HEK293 (cell line): ENCODE measurements around the gene HIPK4.

Experiments
- CTCF ChIA-PET: fragments of 350-600 bp; formaldehyde crosslinking; extraction: SDS; loops from one replicate; lab custom pipeline; 2021; ENCODE audit warnings: antibody characterized with exemption; lab: Yijun Ruan, JAX
- POLR2A ChIA-PET: fragments of 300-600 bp; formaldehyde crosslinking; extraction: SDS; loops from one replicate; lab custom pipeline; 2020; ENCODE audit warnings: antibody characterized with exemption, inconsistent platforms; lab: Yijun Ruan, JAX
- H3K27ac ChIP-seq: fragments of 200-500 bp; sonication (Bioruptor generic); 2 replicates; pipeline ENCODE4 v1.5.1; 2014; ENCODE audit warnings: low read depth, low read length, control low read depth, inconsistent platforms; ENCODE audit errors: extremely low read depth
- H3K36me3 ChIP-seq, 2 experiments: fragments of 200-500 bp in 1 of 2; sonication (Bioruptor generic) in 1 of 2; 1 replicate in 1 of 2; 2 replicates in 1 of 2; pipeline ENCODE4 v1.5.1; 2014 to 2017; ENCODE audit warnings: inconsistent platforms in 2 of 2, low read length in 2 of 2; ENCODE audit not compliant: control insufficient read depth in 2 of 2, insufficient read depth in 1 of 2
- H3K4me1 ChIP-seq: fragments of 200-500 bp; sonication (Bioruptor generic); 2 replicates; pipeline ENCODE4 v1.5.1; 2014; ENCODE audit warnings: mild to moderate bottlenecking, low read length, inconsistent platforms; ENCODE audit not compliant: control insufficient read depth, insufficient read depth
- H3K4me3 ChIP-seq: 2 replicates; pipeline ENCODE4 v1.5.1; 2011; ENCODE audit warnings: low read depth, mild to moderate bottlenecking, control low read depth, low read length, moderate library complexity
- H3K9me3 ChIP-seq: fragments of 200-500 bp; sonication (Bioruptor generic); 2 replicates; pipeline ENCODE4 v1.5.1; 2014; ENCODE audit warnings: low read depth, low read length, inconsistent platforms; ENCODE audit not compliant: control insufficient read depth, insufficient read depth
- BCL11A ChIP-seq: fragments of 450-650 bp; formaldehyde crosslinking; IDR thresholded peaks from 2 replicates; pipeline ENCODE4 v1.5.1; 2016; ENCODE audit warnings: low read depth, missing biosample characterization, missing genetic modification characterization
- PRDM1 ChIP-seq: fragments of 450-650 bp; formaldehyde crosslinking; IDR thresholded peaks from 2 replicates; pipeline ENCODE4; 2016; ENCODE audit warnings: missing biosample characterization, missing genetic modification characterization
- ZNF169 ChIP-seq: fragments of 450-650 bp; formaldehyde crosslinking; IDR thresholded peaks from 2 replicates; pipeline ENCODE4 v1.5.1; 2016; ENCODE audit warnings: missing biosample characterization, missing genetic modification characterization
- ZNF24 ChIP-seq: fragments of 450-650 bp; formaldehyde crosslinking; IDR thresholded peaks from 2 replicates; pipeline ENCODE4 v1.5.1; 2016; ENCODE audit warnings: missing biosample characterization, missing genetic modification characterization
- ZNF302 ChIP-seq: fragments of 450-650 bp; formaldehyde crosslinking; IDR thresholded peaks from 2 replicates; pipeline ENCODE4 v1.5.1; 2016; ENCODE audit warnings: missing biosample characterization, missing genetic modification characterization, low read depth
- ZNF549 ChIP-seq: fragments of 450-650 bp; IDR thresholded peaks from 2 replicates; pipeline ENCODE4 v1.5.1; 2018; ENCODE audit warnings: missing biosample characterization, missing genetic modification characterization, mild to moderate bottlenecking, inconsistent platforms, moderate library complexity
- ZNF600 ChIP-seq: fragments of 450-650 bp; formaldehyde crosslinking; IDR thresholded peaks from 2 replicates; pipeline ENCODE4 v1.5.1; 2016; ENCODE audit warnings: missing biosample characterization, missing genetic modification characterization
- ZNF654 ChIP-seq: fragments of 450-650 bp; formaldehyde crosslinking; IDR thresholded peaks from 2 replicates; pipeline ENCODE4 v1.5.1; 2016; ENCODE audit warnings: low read depth, missing biosample characterization, missing genetic modification characterization
- TF ChIP-seq, protein P1 (sequence below): fragments of 450-650 bp; formaldehyde crosslinking; IDR thresholded peaks from 2 replicates; pipeline ENCODE4 v1.5.1; 2016; ENCODE audit warnings: missing biosample characterization, missing genetic modification characterization
- TF ChIP-seq, protein P2 (sequence below): fragments of 450-650 bp; formaldehyde crosslinking; IDR thresholded peaks from 2 replicates; pipeline ENCODE4 v1.5.1; 2016; ENCODE audit warnings: missing biosample characterization, missing genetic modification characterization
- TF ChIP-seq, protein P3 (sequence below): fragments of 450-650 bp; formaldehyde crosslinking; IDR thresholded peaks from 2 replicates; pipeline ENCODE4 v1.5.1; 2016; ENCODE audit warnings: missing biosample characterization, missing genetic modification characterization, borderline replicate concordance
- TF ChIP-seq, protein P4 (sequence below): fragments of 450-650 bp; formaldehyde crosslinking; IDR thresholded peaks from 2 replicates; pipeline ENCODE4 v1.5.1; 2016; ENCODE audit warnings: missing biosample characterization, missing genetic modification characterization
- TF ChIP-seq, protein P5 (sequence below): fragments of 450-650 bp; formaldehyde crosslinking; IDR thresholded peaks from 2 replicates; pipeline ENCODE4 v1.5.1; 2016; ENCODE audit warnings: missing biosample characterization, missing genetic modification characterization
- TF ChIP-seq, protein P6 (sequence below): fragments of 450-650 bp; formaldehyde crosslinking; IDR thresholded peaks from 2 replicates; pipeline ENCODE4 v1.5.1; 2016; ENCODE audit warnings: missing biosample characterization, missing genetic modification characterization

HIPK4 gene

DNA sequence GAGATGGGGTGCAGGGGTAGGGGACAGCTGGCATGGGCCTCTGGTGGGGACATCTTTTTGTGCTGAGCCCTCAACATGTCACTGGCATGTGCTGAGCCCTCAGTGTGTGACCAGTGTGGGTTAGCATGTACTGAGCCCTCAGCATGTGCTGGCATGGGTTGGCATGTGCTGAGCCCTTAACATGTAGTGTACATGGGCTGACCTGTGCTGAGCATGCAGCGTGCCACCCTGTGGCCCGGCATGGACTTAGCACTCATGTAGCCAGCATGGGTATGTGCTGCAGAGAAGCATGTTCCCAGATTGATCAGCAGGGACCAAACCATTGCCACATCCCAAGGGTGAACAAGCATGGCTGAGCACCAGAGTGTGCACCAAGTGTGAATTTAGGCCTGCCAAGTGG, 11.5 kb downstream of the HIPK4 start:
- ChIA-PET CTCF (no interaction called here), POLR2A (no interaction called here)

DNA sequence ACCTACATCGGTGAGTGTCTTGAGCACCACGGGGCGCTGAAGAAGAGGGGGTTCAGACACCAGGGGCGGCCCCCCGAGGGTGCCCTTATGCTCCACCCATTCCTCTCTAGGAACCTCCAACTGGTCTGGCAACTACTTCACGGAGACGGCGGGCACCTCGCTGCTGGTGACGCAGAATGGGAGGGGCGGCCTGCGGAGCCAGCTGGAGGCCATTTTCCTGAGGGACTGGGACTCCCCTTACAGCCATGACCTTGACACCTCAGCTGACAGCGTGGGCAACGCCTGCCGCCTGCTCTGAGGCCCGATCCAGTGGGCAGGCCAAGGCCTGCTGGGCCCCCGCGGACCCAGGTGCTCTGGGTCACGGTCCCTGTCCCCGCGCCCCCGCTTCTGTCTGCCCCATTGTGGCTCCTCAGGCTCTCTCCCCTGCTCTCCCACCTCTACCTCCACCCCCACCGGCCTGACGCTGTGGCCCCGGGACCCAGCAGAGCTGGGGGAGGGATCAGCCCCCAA, 12.1 kb downstream of the HIPK4 start:
- peaks cover 29 to 47% of the 10 kb centered on the region in 2 experiments for H3K36me3 ChIP-seq
- no peaks in the 10 kb centered on the region for H3K4me1 ChIP-seq
- H3K9me3 ChIP-seq = no peaks in the 10 kb centered on the region
- POLR2A ChIA-PET = no interaction called here
- no peak overlapping the region for H3K27ac ChIP-seq
- no peak overlapping the region for H3K4me3 ChIP-seq
- CTCF ChIA-PET = no interaction called here
- no peak for TF ChIP-seq ZNF654 (tag by site-specific recombination)
- TF ChIP-seq ZNF549 = no peak
- TF ChIP-seq, protein P1, sequence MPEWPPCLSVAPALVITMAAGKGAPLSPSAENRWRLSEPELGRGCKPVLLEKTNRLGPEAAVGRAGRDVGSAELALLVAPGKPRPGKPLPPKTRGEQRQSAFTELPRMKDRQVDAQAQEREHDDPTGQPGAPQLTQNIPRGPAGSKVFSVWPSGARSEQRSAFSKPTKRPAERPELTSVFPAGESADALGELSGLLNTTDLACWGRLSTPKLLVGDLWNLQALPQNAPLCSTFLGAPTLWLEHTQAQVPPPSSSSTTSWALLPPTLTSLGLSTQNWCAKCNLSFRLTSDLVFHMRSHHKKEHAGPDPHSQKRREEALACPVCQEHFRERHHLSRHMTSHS (tag by site-specific recombination) = no peak
- TF ChIP-seq ZNF24 (tag by site-specific recombination) = no peak
- no peak for TF ChIP-seq ZNF169
- no peak for TF ChIP-seq ZNF600 (tag by site-specific recombination)
- TF ChIP-seq, protein P2, sequence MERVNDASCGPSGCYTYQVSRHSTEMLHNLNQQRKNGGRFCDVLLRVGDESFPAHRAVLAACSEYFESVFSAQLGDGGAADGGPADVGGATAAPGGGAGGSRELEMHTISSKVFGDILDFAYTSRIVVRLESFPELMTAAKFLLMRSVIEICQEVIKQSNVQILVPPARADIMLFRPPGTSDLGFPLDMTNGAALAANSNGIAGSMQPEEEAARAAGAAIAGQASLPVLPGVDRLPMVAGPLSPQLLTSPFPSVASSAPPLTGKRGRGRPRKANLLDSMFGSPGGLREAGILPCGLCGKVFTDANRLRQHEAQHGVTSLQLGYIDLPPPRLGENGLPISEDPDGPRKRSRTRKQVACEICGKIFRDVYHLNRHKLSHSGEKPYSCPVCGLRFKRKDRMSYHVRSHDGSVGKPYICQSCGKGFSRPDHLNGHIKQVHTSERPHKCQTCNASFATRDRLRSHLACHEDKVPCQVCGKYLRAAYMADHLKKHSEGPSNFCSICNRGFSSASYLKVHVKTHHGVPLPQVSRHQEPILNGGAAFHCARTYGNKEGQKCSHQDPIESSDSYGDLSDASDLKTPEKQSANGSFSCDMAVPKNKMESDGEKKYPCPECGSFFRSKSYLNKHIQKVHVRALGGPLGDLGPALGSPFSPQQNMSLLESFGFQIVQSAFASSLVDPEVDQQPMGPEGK (tag by site-specific recombination) = peak; percentile 35; the same call in 1 of the 2 replicates

More for the DNA sequence above, 11.5 kb downstream of the HIPK4 start:
- Histone ChIP-seq H3K27ac (no peak overlapping the region), H3K9me3 (no peaks in the 10 kb centered on the region), H3K4me1 (no peaks in the 10 kb centered on the region), H3K36me3 (peaks cover 23 to 44% of the 10 kb centered on the region in 2 experiments), H3K4me3 (no peak overlapping the region)
- TF ChIP-seq, protein P3, sequence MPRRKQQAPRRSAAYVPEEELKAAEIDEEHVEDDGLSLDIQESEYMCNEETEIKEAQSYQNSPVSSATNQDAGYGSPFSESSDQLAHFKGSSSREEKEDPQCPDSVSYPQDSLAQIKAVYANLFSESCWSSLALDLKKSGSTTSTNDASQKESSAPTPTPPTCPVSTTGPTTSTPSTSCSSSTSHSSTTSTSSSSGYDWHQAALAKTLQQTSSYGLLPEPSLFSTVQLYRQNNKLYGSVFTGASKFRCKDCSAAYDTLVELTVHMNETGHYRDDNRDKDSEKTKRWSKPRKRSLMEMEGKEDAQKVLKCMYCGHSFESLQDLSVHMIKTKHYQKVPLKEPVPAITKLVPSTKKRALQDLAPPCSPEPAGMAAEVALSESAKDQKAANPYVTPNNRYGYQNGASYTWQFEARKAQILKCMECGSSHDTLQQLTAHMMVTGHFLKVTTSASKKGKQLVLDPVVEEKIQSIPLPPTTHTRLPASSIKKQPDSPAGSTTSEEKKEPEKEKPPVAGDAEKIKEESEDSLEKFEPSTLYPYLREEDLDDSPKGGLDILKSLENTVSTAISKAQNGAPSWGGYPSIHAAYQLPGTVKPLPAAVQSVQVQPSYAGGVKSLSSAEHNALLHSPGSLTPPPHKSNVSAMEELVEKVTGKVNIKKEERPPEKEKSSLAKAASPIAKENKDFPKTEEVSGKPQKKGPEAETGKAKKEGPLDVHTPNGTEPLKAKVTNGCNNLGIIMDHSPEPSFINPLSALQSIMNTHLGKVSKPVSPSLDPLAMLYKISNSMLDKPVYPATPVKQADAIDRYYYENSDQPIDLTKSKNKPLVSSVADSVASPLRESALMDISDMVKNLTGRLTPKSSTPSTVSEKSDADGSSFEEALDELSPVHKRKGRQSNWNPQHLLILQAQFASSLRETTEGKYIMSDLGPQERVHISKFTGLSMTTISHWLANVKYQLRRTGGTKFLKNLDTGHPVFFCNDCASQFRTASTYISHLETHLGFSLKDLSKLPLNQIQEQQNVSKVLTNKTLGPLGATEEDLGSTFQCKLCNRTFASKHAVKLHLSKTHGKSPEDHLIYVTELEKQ (tag by site-specific recombination) = no peak
- TF ChIP-seq, protein P4, sequence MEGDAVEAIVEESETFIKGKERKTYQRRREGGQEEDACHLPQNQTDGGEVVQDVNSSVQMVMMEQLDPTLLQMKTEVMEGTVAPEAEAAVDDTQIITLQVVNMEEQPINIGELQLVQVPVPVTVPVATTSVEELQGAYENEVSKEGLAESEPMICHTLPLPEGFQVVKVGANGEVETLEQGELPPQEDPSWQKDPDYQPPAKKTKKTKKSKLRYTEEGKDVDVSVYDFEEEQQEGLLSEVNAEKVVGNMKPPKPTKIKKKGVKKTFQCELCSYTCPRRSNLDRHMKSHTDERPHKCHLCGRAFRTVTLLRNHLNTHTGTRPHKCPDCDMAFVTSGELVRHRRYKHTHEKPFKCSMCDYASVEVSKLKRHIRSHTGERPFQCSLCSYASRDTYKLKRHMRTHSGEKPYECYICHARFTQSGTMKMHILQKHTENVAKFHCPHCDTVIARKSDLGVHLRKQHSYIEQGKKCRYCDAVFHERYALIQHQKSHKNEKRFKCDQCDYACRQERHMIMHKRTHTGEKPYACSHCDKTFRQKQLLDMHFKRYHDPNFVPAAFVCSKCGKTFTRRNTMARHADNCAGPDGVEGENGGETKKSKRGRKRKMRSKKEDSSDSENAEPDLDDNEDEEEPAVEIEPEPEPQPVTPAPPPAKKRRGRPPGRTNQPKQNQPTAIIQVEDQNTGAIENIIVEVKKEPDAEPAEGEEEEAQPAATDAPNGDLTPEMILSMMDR (tag by site-specific recombination) = peak; percentile 53; the same call in 1 of the 2 replicates
- TF ChIP-seq ZNF600 (tag by site-specific recombination) (peak; percentile 49), ZNF302 (no peak), PRDM1 (tag by site-specific recombination) (no peak), BCL11A (no peak)
- TF ChIP-seq, protein P5, sequence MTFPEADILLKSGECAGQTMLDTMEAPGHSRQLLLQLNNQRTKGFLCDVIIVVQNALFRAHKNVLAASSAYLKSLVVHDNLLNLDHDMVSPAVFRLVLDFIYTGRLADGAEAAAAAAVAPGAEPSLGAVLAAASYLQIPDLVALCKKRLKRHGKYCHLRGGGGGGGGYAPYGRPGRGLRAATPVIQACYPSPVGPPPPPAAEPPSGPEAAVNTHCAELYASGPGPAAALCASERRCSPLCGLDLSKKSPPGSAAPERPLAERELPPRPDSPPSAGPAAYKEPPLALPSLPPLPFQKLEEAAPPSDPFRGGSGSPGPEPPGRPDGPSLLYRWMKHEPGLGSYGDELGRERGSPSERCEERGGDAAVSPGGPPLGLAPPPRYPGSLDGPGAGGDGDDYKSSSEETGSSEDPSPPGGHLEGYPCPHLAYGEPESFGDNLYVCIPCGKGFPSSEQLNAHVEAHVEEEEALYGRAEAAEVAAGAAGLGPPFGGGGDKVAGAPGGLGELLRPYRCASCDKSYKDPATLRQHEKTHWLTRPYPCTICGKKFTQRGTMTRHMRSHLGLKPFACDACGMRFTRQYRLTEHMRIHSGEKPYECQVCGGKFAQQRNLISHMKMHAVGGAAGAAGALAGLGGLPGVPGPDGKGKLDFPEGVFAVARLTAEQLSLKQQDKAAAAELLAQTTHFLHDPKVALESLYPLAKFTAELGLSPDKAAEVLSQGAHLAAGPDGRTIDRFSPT (tag by site-specific recombination) = peak; percentile 38; the same call in 1 of the 2 replicates
- TF ChIP-seq, protein P6, sequence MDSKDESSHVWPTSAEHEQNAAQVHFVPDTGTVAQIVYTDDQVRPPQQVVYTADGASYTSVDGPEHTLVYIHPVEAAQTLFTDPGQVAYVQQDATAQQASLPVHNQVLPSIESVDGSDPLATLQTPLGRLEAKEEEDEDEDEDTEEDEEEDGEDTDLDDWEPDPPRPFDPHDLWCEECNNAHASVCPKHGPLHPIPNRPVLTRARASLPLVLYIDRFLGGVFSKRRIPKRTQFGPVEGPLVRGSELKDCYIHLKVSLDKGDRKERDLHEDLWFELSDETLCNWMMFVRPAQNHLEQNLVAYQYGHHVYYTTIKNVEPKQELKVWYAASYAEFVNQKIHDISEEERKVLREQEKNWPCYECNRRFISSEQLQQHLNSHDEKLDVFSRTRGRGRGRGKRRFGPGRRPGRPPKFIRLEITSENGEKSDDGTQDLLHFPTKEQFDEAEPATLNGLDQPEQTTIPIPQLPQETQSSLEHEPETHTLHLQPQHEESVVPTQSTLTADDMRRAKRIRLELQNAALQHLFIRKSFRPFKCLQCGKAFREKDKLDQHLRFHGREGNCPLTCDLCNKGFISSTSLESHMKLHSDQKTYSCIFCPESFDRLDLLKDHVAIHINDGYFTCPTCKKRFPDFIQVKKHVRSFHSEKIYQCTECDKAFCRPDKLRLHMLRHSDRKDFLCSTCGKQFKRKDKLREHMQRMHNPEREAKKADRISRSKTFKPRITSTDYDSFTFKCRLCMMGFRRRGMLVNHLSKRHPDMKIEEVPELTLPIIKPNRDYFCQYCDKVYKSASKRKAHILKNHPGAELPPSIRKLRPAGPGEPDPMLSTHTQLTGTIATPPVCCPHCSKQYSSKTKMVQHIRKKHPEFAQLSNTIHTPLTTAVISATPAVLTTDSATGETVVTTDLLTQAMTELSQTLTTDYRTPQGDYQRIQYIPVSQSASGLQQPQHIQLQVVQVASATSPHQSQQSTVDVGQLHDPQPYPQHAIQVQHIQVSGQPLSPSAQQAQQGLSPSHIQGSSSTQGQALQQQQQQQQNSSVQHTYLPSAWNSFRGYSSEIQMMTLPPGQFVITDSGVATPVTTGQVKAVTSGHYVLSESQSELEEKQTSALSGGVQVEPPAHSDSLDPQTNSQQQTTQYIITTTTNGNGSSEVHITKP (tag by site-specific recombination) = peak; percentile 69; the same call in 1 of the 2 replicates
